KG1 (cell line): ENCODE data around the gene FBXO5.

Experiments
- DNase-seq: peaks from one replicate; lab custom pipeline; 2025; lab: John Stamatoyannopoulos, UW

Gene FBXO5

GRCh38 chr6:152952045-152952444, 30.8 kb downstream of the FBXO5 start:
- DNase-seq, result no peak

GRCh38 chr6:152950240-152950639, 32.6 kb downstream of the FBXO5 start:
- no peak for DNase-seq

- DNase-seq, result peak; percentile 52
Measured at GRCh38 chr6:152948150-152948768, 34.6 kb downstream of the FBXO5 start.

- no peak for DNase-seq
Measured at GRCh38 chr6:152946995-152947394, 35.8 kb downstream of the FBXO5 start.

GRCh38 chr6:152946484-152946883, 36.4 kb downstream of the FBXO5 start:
- no peak for DNase-seq

- no peak for DNase-seq
Measured at GRCh38 chr6:152943260-152943897, 39.5 kb downstream of the FBXO5 start.

- DNase-seq, result no peak
Measured at GRCh38 chr6:152942319-152942869, 40.4 kb downstream of the FBXO5 start.

- DNase-seq, result no peak
Measured at GRCh38 chr6:152941746-152942145, 41.1 kb downstream of the FBXO5 start.

GRCh38 chr6:152932865-152933264, 50.0 kb downstream of the FBXO5 start:
- no peak for DNase-seq

- DNase-seq, result no peak
Measured at GRCh38 chr6:152922706-152923105, 60.1 kb downstream of the FBXO5 start.
